Bronchial epithelial cell (primary cell): ENCODE measurements around the gene SRR. TPM values are rescaled to one million over a fixed set of nuclear protein-coding genes. Genes with fewer than 3 reads are reported as not detected.

Experiments
- DNase-seq: peaks from one replicate; pipeline ENCODE4 v3.0.0-alpha.2; 2010; ENCODE audit warnings: low read depth
- FAIRE-seq: peaks from 2 replicates; lab custom pipeline; 2011; peaks lifted over from hg19 to GRCh38; lab: Jason Lieb, UNC
- H3K27me3 ChIP-seq: 2 replicates; pipeline ENCODE4 v1.5.1; 2011; ENCODE audit warnings: low read length; ENCODE audit not compliant: control insufficient read depth, insufficient read depth
- H3K36me3 ChIP-seq: 2 replicates; pipeline ENCODE4 v1.5.1; 2011; ENCODE audit warnings: low read length; ENCODE audit not compliant: control insufficient read depth, insufficient read depth
- H3K4me3 ChIP-seq: 2 replicates; pipeline ENCODE4 v1.5.1; 2011; ENCODE audit warnings: mild to moderate bottlenecking, low read depth, low read length, control low read depth
- total RNA-seq: library from RNA; depleted of rRNA; stranded (reverse); fragments of >200 nt; gene quantifications from 2 replicates; pipeline ENCODE4 v1.2.1, GENCODE V29; 2014
- TF ChIP-seq, protein P1 (sequence below): IDR thresholded peaks from 2 replicates; pipeline ENCODE4 v1.5.1; 2011; ENCODE audit warnings: mild to moderate bottlenecking, moderate library complexity, low read length, control low read depth, inconsistent platforms; ENCODE audit not compliant: insufficient read depth, severe bottlenecking

Gene SRR
- total RNA-seq, 1 donor from 2014 or later = 10.5 TPM

DNA sequence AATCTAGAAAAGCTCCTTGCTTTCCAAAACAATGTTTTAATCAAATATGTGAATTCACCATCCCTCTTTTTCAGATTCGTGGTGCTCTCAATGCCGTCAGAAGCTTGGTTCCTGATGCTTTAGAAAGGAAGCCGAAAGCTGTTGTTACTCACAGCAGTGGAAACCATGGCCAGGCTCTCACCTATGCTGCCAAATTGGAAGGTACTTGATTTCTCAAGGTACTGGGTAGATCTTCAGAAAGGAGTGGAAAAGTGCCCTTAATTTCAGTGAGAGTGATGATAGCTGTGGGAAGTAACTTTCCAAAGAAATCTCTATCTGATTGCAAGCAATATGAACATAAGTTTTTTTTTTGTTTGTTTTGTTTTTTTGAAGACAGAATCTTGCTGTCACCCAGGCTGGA is 14.0 kb downstream of the SRR start:
- FAIRE-seq (no peak), DNase-seq (no peak)
- Histone ChIP-seq H3K27me3 (no peaks in the 10 kb centered on the region), H3K36me3 (peaks cover 1% of the 10 kb centered on the region), H3K4me3 (no peak overlapping the region)
- TF ChIP-seq, protein P1, sequence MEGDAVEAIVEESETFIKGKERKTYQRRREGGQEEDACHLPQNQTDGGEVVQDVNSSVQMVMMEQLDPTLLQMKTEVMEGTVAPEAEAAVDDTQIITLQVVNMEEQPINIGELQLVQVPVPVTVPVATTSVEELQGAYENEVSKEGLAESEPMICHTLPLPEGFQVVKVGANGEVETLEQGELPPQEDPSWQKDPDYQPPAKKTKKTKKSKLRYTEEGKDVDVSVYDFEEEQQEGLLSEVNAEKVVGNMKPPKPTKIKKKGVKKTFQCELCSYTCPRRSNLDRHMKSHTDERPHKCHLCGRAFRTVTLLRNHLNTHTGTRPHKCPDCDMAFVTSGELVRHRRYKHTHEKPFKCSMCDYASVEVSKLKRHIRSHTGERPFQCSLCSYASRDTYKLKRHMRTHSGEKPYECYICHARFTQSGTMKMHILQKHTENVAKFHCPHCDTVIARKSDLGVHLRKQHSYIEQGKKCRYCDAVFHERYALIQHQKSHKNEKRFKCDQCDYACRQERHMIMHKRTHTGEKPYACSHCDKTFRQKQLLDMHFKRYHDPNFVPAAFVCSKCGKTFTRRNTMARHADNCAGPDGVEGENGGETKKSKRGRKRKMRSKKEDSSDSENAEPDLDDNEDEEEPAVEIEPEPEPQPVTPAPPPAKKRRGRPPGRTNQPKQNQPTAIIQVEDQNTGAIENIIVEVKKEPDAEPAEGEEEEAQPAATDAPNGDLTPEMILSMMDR = no peak

DNA sequence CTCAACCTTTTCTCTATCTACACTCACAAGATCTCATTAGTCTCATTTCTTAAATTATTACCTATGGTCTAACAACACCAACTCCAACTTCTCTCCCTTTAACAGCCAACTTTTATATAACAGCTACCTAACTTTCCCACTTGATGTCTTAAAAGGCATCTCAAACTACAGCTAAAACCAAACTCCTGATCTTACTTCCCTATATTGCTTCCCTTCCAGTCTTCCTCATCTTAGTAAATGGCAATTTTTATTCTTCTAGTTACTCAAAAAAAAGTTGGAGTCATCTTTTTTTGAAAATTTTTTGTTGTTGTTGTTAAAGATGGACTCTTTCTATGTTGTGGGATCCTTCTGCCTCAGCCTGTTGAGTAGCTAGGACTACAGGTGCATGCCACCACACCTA is 15.3 kb downstream of the SRR start:
- DNase-seq = no peak
- Histone ChIP-seq H3K4me3 (no peak overlapping the region), H3K27me3 (no peaks in the 10 kb centered on the region), H3K36me3 (peaks cover 2% of the 10 kb centered on the region)
- TF ChIP-seq, protein P1 = no peak
- FAIRE-seq = no peak

DNA sequence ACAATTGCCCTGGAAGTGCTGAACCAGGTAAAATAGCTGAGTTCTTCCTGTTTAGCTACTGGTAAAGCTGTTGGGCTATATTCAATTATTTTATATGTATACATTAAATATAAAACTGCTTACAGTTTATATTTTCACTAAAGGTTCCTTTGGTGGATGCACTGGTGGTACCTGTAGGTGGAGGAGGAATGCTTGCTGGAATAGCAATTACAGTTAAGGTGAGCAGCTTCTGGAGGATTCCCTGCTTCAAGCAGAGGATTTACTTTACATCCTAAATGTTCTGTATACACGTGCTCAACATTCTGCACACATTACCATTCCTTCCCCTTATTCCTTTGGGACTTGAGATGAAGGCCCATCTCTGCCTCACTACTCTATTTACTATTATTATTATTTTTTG is 17.6 kb downstream of the SRR start:
- DNase-seq (no peak), FAIRE-seq (no peak)
- Histone ChIP-seq H3K4me3 (no peak overlapping the region), H3K27me3 (no peaks in the 10 kb centered on the region), H3K36me3 (peaks cover 18% of the 10 kb centered on the region)
- TF ChIP-seq, protein P1 = no peak

DNA sequence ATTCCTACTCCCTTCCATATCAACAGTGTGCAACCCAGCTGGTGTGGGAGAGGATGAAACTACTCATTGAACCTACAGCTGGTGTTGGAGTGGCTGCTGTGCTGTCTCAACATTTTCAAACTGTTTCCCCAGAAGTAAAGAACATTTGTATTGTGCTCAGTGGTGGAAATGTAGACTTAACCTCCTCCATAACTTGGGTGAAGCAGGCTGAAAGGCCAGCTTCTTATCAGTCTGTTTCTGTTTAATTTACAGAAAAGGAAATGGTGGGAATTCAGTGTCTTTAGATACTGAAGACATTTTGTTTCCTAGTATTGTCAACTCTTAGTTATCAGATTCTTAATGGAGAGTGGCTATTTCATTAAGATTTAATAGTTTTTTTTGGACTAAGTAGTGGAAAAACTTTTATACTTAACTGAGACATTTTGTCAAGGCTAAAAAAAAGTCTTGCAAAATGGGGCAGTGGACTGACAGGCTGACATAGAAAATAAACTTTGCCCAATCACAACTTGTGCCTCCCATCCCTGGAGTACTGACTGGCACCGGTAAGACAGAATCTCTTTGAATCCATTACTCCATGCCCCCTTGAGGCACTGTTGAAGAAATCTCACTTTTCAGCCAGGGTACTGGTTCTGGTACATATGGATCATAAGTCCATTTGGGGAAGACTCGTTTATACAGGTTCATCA is 20.0 kb downstream of the SRR start:
- H3K27me3 ChIP-seq = no peaks in the 10 kb centered on the region
- FAIRE-seq (no peak), DNase-seq (no peak)
- H3K4me3 ChIP-seq = no peak overlapping the region
- H3K36me3 ChIP-seq = peaks cover 24% of the 10 kb centered on the region
- TF ChIP-seq, protein P1 = no peak

DNA sequence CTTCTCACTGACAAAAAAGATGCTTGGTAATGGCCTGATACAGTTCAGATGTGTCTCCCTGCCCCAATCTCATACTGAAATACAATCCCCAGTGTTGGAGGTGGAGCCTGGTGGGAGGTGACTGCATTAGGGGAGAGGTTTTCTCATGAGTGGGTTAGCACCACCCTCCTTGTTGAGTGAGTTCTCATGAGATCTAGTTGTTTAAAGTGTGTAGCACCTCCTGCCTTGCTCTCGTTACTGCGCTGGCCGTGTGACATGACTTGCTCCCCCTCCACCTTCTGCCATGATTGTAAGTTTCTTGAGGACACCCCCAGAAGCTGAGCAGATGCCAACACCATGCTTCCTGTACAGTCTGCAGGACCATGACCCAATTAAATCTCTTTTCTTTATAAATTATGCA is 27.6 kb downstream of the SRR start:
- FAIRE-seq = no peak
- H3K36me3 ChIP-seq = peaks cover 40% of the 10 kb centered on the region
- DNase-seq = no peak
- TF ChIP-seq, protein P1 = no peak
- H3K4me3 ChIP-seq = no peak overlapping the region
- H3K27me3 ChIP-seq = no peaks in the 10 kb centered on the region

DNA sequence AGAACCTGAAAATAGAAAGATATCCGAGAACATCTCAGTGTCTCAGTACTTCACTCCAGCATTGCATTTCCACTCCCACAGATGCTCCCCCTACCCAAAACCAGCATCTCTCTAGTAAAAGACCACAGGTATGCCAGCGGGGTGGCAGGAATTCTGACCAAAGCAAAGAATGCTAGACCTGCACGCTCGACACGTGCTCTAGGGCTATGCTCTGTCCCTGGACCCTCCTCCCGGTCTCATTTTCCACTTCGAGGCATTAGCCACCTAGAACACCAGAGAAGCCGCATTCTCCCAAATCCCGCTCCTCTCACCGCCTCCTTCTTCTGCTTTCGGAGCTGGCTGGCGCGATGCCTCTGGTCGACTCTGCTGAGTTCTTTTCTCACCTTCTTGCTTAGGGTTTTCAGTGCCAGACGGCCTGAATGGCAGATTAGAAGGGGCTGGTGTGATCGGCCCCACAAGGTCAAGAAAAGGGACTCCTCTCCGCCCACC is 32.0 kb downstream of the SRR start:
- FAIRE-seq = no peak
- H3K36me3 ChIP-seq = peaks cover 26% of the 10 kb centered on the region
- TF ChIP-seq, protein P1 = no peak

More for the DNA sequence above, 32.0 kb downstream of the SRR start:
- no peak for DNase-seq
- Histone ChIP-seq H3K4me3 (peak overlapping the region; percentile 89), H3K27me3 (no peaks in the 10 kb centered on the region)
